Suprapubic skin (tissue), 4 donors: ENCODE measurements around the gene DCD.

Experiments
- CTCF ChIP-seq, 2 donors: fragments of 200-600 bp in 1 of 2; fragments of 450-650 bp in 1 of 2; sonication (generic) in 1 of 2; IDR thresholded peaks; one replicate each; pipeline ENCODE4 v1.5.1; 2016 to 2019; ENCODE audit warnings: antibody characterized with exemption in 2 of 2, mild to moderate bottlenecking in 1 of 2, moderate library complexity in 1 of 2
- EP300 ChIP-seq: sonication (generic); formaldehyde crosslinking; IDR thresholded peaks from one replicate; pipeline ENCODE4 v1.6.1; 2017; ENCODE audit warnings: antibody characterized with exemption
- POLR2A ChIP-seq, 2 donors: fragments of 450-650 bp; IDR thresholded peaks; one replicate each; pipeline ENCODE4 v1.6.1; 2017; ENCODE audit warnings: antibody characterized with exemption in 2 of 2, mild to moderate bottlenecking in 2 of 2, moderate library complexity in 2 of 2
- POLR2AphosphoS5 ChIP-seq, 3 donors: sonication (generic); formaldehyde crosslinking; IDR thresholded peaks; one replicate each; pipeline ENCODE4 v1.6.1; 2017; ENCODE audit warnings: antibody characterized with exemption in 3 of 3

- TF ChIP-seq EP300 (no peak), POLR2A (IDR thresholded peaks at IDR 0.05) (no peak), CTCF (IDR thresholded peaks at IDR 0.05) (no peak), POLR2AphosphoS5 (IDR thresholded peaks at IDR 0.05) (no peak)
Observed at GRCh38 chr12:54654926-54655325, 6.8 kb upstream of the DCD start.
